NCI-H82 (cell line): ENCODE data around the gene RTP3.
"Not testable (repeated sequence)": the region's sequence is repeated elsewhere in the genome, so short reads cannot be mapped to it uniquely, and the experiment has no call there.

Experiments
- DNase-seq: peaks from one replicate; lab custom pipeline; 2025; lab: John Stamatoyannopoulos, UW

Gene RTP3

GRCh38 chr3:46491089-46492070 is 6.4 kb upstream of the RTP3 start:
- DNase-seq = no peak

GRCh38 chr3:46492890-46493547 is 4.8 kb upstream of the RTP3 start:
- DNase-seq = no peak

GRCh38 chr3:46494491-46494890 is 3.3 kb upstream of the RTP3 start:
- not testable (repeated sequence) for DNase-seq

- no peak for DNase-seq
These were observed 1.8 kb upstream of the RTP3 start for GRCh38 chr3:46495901-46496456.

GRCh38 chr3:46496746-46497555 is 825 bp upstream of the RTP3 start:
- peak; percentile 43 for DNase-seq

- no peak for DNase-seq
These were observed 1.2 kb downstream of the RTP3 start for GRCh38 chr3:46498916-46499519.

- DNase-seq = no peak
These were observed 3.2 kb downstream of the RTP3 start for GRCh38 chr3:46500656-46501635.

GRCh38 chr3:46501702-46502101 is 3.9 kb downstream of the RTP3 start:
- DNase-seq = no peak

GRCh38 chr3:46503200-46503874 is 5.6 kb downstream of the RTP3 start:
- no peak for DNase-seq

GRCh38 chr3:46504789-46505188 is 7.0 kb downstream of the RTP3 start:
- no peak for DNase-seq

GRCh38 chr3:46505953-46506352 is 8.2 kb downstream of the RTP3 start:
- DNase-seq = no peak

GRCh38 chr3:46506526-46506925 is 8.8 kb downstream of the RTP3 start:
- DNase-seq = no peak

GRCh38 chr3:46508850-46509591 is 11.2 kb downstream of the RTP3 start:
- peak; percentile 90 for DNase-seq

- DNase-seq = peak; percentile 62
These were observed 11.9 kb downstream of the RTP3 start for GRCh38 chr3:46509661-46510187.

- DNase-seq = no peak
These were observed 14.5 kb downstream of the RTP3 start for GRCh38 chr3:46512191-46512749.

GRCh38 chr3:46516521-46516920 is 18.7 kb downstream of the RTP3 start:
- no peak for DNase-seq

GRCh38 chr3:46517016-46517783 is 19.4 kb downstream of the RTP3 start:
- DNase-seq = no peak

- DNase-seq = no peak
These were observed 20.0 kb downstream of the RTP3 start for GRCh38 chr3:46517784-46518181.
